Measurements from ENCODE around the gene NAT16.

DNA sequence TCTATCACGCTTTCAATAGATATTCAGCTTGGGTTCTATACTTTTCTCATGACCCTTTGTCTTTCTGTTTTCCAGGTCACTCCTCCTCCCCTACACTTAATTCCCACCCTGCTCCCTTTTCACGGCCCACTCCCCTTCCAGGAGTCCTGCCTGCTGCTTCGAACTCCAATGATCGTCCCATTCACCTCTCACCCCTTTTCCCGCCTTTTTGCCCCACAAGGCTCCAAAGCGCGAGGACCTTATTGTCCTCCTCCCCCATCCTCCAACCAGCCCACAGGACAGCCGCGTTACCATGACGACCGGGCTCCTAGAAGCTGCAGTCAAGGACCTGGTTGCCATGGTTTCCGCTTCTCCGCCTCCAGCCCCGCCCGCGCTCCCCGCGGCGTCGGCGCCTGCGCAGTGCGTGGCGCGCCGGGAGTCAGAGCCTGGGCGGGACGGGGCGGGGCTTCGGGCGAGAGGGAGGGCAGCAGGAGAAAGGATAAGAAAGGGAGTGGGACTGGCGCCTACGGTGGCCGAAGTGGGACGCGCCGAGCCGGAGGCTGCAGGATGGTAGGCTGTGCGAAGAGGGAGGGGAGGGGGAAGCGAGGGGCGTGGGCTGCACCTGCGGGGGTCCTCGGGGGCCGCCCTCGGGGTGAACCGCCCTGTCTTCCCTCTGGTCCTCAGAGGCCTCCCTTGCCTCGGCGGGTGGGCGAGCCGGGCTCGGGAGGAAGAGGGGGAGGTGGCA lies 26.0 kb downstream of the NAT16 start, which contains the start of gene AP1S1:
- TF ChIP-seq, protein P1, sequence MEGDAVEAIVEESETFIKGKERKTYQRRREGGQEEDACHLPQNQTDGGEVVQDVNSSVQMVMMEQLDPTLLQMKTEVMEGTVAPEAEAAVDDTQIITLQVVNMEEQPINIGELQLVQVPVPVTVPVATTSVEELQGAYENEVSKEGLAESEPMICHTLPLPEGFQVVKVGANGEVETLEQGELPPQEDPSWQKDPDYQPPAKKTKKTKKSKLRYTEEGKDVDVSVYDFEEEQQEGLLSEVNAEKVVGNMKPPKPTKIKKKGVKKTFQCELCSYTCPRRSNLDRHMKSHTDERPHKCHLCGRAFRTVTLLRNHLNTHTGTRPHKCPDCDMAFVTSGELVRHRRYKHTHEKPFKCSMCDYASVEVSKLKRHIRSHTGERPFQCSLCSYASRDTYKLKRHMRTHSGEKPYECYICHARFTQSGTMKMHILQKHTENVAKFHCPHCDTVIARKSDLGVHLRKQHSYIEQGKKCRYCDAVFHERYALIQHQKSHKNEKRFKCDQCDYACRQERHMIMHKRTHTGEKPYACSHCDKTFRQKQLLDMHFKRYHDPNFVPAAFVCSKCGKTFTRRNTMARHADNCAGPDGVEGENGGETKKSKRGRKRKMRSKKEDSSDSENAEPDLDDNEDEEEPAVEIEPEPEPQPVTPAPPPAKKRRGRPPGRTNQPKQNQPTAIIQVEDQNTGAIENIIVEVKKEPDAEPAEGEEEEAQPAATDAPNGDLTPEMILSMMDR (IDR thresholded peaks at IDR 0.05) = no peak
- TF ChIP-seq, protein P2, sequence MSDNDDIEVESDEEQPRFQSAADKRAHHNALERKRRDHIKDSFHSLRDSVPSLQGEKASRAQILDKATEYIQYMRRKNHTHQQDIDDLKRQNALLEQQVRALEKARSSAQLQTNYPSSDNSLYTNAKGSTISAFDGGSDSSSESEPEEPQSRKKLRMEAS (IDR thresholded peaks at IDR 0.05; ENCODE audit: low read depth) = peak; percentile 99
- TF ChIP-seq, protein P3, sequence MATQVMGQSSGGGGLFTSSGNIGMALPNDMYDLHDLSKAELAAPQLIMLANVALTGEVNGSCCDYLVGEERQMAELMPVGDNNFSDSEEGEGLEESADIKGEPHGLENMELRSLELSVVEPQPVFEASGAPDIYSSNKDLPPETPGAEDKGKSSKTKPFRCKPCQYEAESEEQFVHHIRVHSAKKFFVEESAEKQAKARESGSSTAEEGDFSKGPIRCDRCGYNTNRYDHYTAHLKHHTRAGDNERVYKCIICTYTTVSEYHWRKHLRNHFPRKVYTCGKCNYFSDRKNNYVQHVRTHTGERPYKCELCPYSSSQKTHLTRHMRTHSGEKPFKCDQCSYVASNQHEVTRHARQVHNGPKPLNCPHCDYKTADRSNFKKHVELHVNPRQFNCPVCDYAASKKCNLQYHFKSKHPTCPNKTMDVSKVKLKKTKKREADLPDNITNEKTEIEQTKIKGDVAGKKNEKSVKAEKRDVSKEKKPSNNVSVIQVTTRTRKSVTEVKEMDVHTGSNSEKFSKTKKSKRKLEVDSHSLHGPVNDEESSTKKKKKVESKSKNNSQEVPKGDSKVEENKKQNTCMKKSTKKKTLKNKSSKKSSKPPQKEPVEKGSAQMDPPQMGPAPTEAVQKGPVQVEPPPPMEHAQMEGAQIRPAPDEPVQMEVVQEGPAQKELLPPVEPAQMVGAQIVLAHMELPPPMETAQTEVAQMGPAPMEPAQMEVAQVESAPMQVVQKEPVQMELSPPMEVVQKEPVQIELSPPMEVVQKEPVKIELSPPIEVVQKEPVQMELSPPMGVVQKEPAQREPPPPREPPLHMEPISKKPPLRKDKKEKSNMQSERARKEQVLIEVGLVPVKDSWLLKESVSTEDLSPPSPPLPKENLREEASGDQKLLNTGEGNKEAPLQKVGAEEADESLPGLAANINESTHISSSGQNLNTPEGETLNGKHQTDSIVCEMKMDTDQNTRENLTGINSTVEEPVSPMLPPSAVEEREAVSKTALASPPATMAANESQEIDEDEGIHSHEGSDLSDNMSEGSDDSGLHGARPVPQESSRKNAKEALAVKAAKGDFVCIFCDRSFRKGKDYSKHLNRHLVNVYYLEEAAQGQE (IDR thresholded peaks at IDR 0.05; ENCODE audit: low read depth, low read length) = 0 out of 2 replicates have a peak, but pooled peaks have one; percentile 39
- TF ChIP-seq RFX5 (IDR thresholded peaks at IDR 0.05; ENCODE audit: low read length) (peak; percentile 89), MXI1 (IDR thresholded peaks at IDR 0.05; ENCODE audit: low read depth, low read length) (peak; percentile 94), ELF1 (IDR thresholded peaks at IDR 0.05) (no peak), MEF2A (IDR thresholded peaks at IDR 0.05; ENCODE audit: borderline replicate concordance, low read depth) (no peak), SMC3 (IDR thresholded peaks at IDR 0.05; ENCODE audit: low read depth, low read length) (no peak), POLR2AphosphoS5 (IDR thresholded peaks at IDR 0.05; ENCODE audit: low read depth, low read length) (peak; percentile 70; the same call in 1 of the 2 replicates), TEAD4 (IDR thresholded peaks at IDR 0.05; ENCODE audit: borderline replicate concordance, insufficient read depth) (no peak), EZH2phosphoT487 (IDR thresholded peaks at IDR 0.05; ENCODE audit: borderline replicate concordance, low read depth) (no peak), TAF1 (IDR thresholded peaks at IDR 0.05; ENCODE audit: borderline replicate concordance, low read depth, low read length) (peak; percentile 64)
- TF ChIP-seq, protein P4, sequence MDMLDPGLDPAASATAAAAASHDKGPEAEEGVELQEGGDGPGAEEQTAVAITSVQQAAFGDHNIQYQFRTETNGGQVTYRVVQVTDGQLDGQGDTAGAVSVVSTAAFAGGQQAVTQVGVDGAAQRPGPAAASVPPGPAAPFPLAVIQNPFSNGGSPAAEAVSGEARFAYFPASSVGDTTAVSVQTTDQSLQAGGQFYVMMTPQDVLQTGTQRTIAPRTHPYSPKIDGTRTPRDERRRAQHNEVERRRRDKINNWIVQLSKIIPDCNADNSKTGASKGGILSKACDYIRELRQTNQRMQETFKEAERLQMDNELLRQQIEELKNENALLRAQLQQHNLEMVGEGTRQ (IDR thresholded peaks at IDR 0.05; ENCODE audit: borderline replicate concordance, low read depth, low read length) = no peak

Data from SK-N-SH (cell line).